NOMO-1 treated with dmso at 0.1 percent for 144 hours (cell line): ENCODE data around the gene FER.

Source experiments
- DNase-seq: peaks from one replicate; lab custom pipeline; 2025; ENCODE audit not compliant: unreplicated experiment; lab: John Stamatoyannopoulos, UW

The FER gene

GRCh38 chr5:109225716-109226625, 478.3 kb downstream of the FER start:
- no peak for DNase-seq

DNA sequence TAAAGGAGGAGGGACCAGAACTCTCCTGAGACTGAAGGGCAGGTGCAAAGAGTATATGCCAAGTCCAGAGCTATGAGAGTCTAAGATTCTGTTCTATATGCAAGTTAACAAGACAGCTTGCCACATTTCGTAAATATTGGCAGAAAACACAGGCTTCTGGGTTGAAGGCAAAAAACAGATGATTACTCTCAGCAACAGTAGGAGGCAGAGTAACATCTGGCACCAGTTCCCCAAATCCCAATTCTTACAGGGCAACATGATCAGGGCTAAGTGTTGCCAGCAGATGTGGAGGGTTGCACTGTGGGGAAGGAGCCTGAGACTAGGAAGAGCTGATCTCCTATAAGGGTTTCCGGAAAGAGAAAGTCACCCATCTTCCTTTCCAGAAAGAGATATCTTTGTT, 482.7 kb downstream of the FER start:
- no peak for DNase-seq

- DNase-seq, result no peak
Observed at GRCh38 chr5:109231331-109231730, 483.6 kb downstream of the FER start.

- DNase-seq, result no peak
Observed at GRCh38 chr5:109234381-109234780, 486.7 kb downstream of the FER start.

DNA sequence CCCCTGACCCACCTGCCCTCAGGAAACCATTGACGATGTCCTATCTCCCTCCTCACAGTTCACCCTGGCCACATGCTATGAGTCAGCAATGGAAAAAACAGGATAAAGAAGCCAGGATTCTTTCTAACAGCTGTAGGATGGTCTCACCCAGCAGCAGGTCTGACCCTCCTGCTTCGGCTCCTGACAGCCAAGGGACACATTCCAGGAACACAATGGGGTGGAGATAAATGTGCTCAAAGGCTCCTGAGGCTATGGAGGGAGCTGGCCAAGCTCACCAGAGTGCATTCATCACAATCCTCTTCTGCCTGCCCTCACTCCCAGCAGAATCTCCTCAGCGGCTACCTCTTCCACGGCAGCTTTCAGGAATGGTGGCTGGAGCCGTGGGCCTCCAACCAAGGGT, 491.8 kb downstream of the FER start:
- no peak for DNase-seq

DNA sequence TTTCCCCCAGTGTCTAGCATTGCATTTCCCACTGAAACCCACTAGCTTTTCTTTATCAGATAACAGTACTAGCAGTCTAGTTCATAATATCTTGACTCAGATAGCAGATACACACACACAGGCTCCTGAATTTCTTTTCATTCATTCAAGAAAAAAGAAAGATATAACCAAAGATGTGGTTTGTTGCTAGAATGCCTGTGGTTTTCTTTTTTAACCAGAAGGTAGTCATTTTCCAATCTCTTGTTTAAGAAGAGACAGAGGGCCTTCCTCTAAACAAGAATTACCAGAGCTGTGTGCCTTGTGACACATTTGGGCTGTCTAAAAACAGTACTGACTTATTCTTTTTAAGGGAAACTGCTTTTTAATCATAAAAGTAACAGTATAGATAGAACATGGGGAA, 494.8 kb downstream of the FER start:
- no peak for DNase-seq

GRCh38 chr5:109246395-109246794, 498.7 kb downstream of the FER start:
- DNase-seq, result no peak
